K562 (cell line): Measurements from ENCODE around the gene ZSCAN29. TPM values are rescaled to one million over a fixed set of nuclear protein-coding genes. Genes with fewer than 3 reads are reported as not detected.
A peak's percentile ranks its signal among the peaks of the same experiment; 100 is the strongest.

Source experiments
- ARID2 ChIP-seq: fragments of 450-650 bp; IDR thresholded peaks from 2 replicates; pipeline ENCODE4 v1.6.1; 2017; ENCODE audit warnings: antibody characterized with exemption, mild to moderate bottlenecking
- BRD4 ChIP-seq: fragments of 200-600 bp; sonication (generic); IDR thresholded peaks from 2 replicates; pipeline ENCODE4 v1.6.1; 2017; ENCODE audit warnings: inconsistent platforms
- CBFA2T3 ChIP-seq: fragments of 450-650 bp; IDR thresholded peaks from 2 replicates; pipeline ENCODE4 v1.6.1; 2017
- ELF1 ChIP-seq: fragments of 200-800 bp; sonication (Bioruptor generic); IDR thresholded peaks from 2 replicates; pipeline ENCODE4 v1.6.1; 2016; ENCODE audit warnings: missing genetic modification characterization, missing compliant biosample characterization
- HNRNPK ChIP-seq: fragments of 200-400 bp; formaldehyde crosslinking; IDR thresholded peaks from one replicate; pipeline ENCODE4 v1.6.1; 2018; ENCODE audit warnings: mild to moderate bottlenecking, low read depth, low read length; ENCODE audit not compliant: poor library complexity, severe bottlenecking
- KLF1 ChIP-seq: fragments of 450-650 bp; IDR thresholded peaks from 2 replicates; pipeline ENCODE4 v1.6.1; 2016; ENCODE audit warnings: missing genetic modification characterization, missing compliant biosample characterization
- MTA3 ChIP-seq: fragments of 450-650 bp; formaldehyde crosslinking; IDR thresholded peaks from 2 replicates; pipeline ENCODE4 v1.6.1; 2017; ENCODE audit warnings: mild to moderate bottlenecking, borderline replicate concordance
- NFIC ChIP-seq: fragments of 450-650 bp; IDR thresholded peaks from 2 replicates; pipeline ENCODE4 v1.6.1; 2017; ENCODE audit warnings: mild to moderate bottlenecking, inconsistent platforms
- POLR2AphosphoS2 ChIP-seq: IDR thresholded peaks from 2 replicates; pipeline ENCODE4 v1.6.1; 2012; ENCODE audit warnings: low read length, improper control_type of control experiment
- POLR2B ChIP-seq: fragments of 450-650 bp; IDR thresholded peaks from 2 replicates; pipeline ENCODE4 v1.6.1; 2018; ENCODE audit warnings: low read depth; ENCODE audit not compliant: partially characterized antibody
- SIN3A ChIP-seq, 2 experiments: fragments of 150-350 bp in 1 of 2; IDR thresholded peaks; 2 replicates each; pipeline ENCODE4 v1.6.1; 2011 to 2016; ENCODE audit warnings: borderline replicate concordance in 2 of 2, low read depth in 2 of 2, low read length in 2 of 2, mild to moderate bottlenecking in 2 of 2, moderate library complexity in 2 of 2; ENCODE audit not compliant: control insufficient read depth in 1 of 2
- SMAD1 ChIP-seq: fragments of 150-350 bp; IDR thresholded peaks from 2 replicates; pipeline ENCODE4 v1.6.1; 2014; ENCODE audit warnings: low read length, low read depth; ENCODE audit not compliant: partially characterized antibody
- TAF7 ChIP-seq: fragments of 450-650 bp; IDR thresholded peaks from 2 replicates; pipeline ENCODE4 v1.6.1; 2016; ENCODE audit warnings: missing genetic modification characterization, missing compliant biosample characterization
- TCF3 ChIP-seq: sonication (generic); formaldehyde crosslinking; IDR thresholded peaks from 2 replicates; pipeline ENCODE4 v1.4.0; 2020; ENCODE audit warnings: mild to moderate bottlenecking, missing genetic modification reagents
- TEAD1 ChIP-seq, 2 experiments: fragments of 450-650 bp in 1 of 2; sonication (generic) in 1 of 2; formaldehyde crosslinking; IDR thresholded peaks; 2 replicates each; pipeline versions ENCODE4 v1.4.0 to v1.8.0; 2020 to 2022; ENCODE audit warnings: mild to moderate bottlenecking in 2 of 2, missing genetic modification reagents in 1 of 2
- TEAD4 ChIP-seq, 2 experiments: sonication (generic) in 1 of 2; formaldehyde crosslinking in 1 of 2; IDR thresholded peaks; 2 replicates each; pipeline versions ENCODE4 v1.6.1 to v1.8.0; 2012 to 2022; ENCODE audit warnings: borderline replicate concordance in 1 of 2, inconsistent platforms in 1 of 2, low read length in 1 of 2, mild to moderate bottlenecking in 1 of 2, missing genetic modification reagents in 1 of 2
- U2AF1 ChIP-seq: fragments of 200-400 bp; formaldehyde crosslinking; optimal IDR thresholded peaks from 2 replicates; pipeline ENCODE3; 2017; ENCODE audit warnings: mild to moderate bottlenecking, low read depth, low read length, moderate library complexity
- ZNF551 ChIP-seq: fragments of 250-450 bp; sonication (Bioruptor Pico); IDR thresholded peaks from 2 replicates; pipeline ENCODE4 v1.5.0; 2021; ENCODE audit warnings: mild to moderate bottlenecking, moderate library complexity
- ZSCAN29 ChIP-seq: fragments of 450-650 bp; IDR thresholded peaks from 2 replicates; pipeline ENCODE4 v1.6.1; 2017
- polyA plus RNA-seq, 8 experiments: library from polyadenylated mRNA; depleted of rRNA in 4 of 8; stranded (reverse) in 5 of 8; unstranded in 3 of 8; fragments of >200 nt; fragmentation: Nextera tagmentation in 2 of 8; fragmentation: Illumina TruSeq in 1 of 8; extraction: Ambion mirVana in 2 of 8; extraction: Trizol in 1 of 8; gene quantifications; 2 replicates each; pipeline versions ENCODE4 v1.2.1 to v1.2.3, GENCODE V29; 2011 to 2014; ENCODE audit warnings: inconsistent platforms in 1 of 8, missing spikeins in 1 of 8
- total RNA-seq, 7 experiments: library from RNA; depleted of rRNA in 6 of 7; stranded (reverse); fragments of >200 nt in 6 of 7; fragmentation: Illumina TruSeq in 2 of 7; extraction: Trizol in 2 of 7; gene quantifications; 2 replicates each; pipeline versions ENCODE4 v1.2.1 to v1.2.3, GENCODE V29; 2011 to 2021; ENCODE audit warnings: low replicate concordance in 1 of 7
- TF ChIP-seq, protein P1 (sequence below): sonication (generic); formaldehyde crosslinking; IDR thresholded peaks from 2 replicates; pipeline ENCODE4 v1.8.0; 2023; ENCODE audit warnings: mild to moderate bottlenecking, missing genetic modification reagents
- TF ChIP-seq, protein P2 (sequence below), 2 experiments: fragments of 200-800 bp in 1 of 2; sonication (Bioruptor generic) in 1 of 2; sonication (generic) in 1 of 2; formaldehyde crosslinking in 1 of 2; IDR thresholded peaks in 1 of 2; conservative IDR thresholded peaks in 1 of 2; 2 replicates each; pipeline versions ENCODE4 v1.5.0 to v1.6.1; 2016 to 2020; ENCODE audit warnings: missing compliant biosample characterization in 1 of 2, missing genetic modification characterization in 1 of 2, missing genetic modification reagents in 1 of 2
- TF ChIP-seq, protein P3 (sequence below): fragments of 250-450 bp; sonication (Bioruptor Pico); IDR thresholded peaks from 2 replicates; pipeline ENCODE4 v1.8.0; 2021; ENCODE audit warnings: borderline replicate concordance, mild to moderate bottlenecking, moderate library complexity; ENCODE audit not compliant: poor library complexity, severe bottlenecking

The ZSCAN29 gene
- total and polyA plus RNA-seq, 9 of the 15 experiments (the other 6 are each of a cell fraction or from before 2014, with no cell fraction given): 2.5 to 28.6 (median 19.7) TPM

DNA sequence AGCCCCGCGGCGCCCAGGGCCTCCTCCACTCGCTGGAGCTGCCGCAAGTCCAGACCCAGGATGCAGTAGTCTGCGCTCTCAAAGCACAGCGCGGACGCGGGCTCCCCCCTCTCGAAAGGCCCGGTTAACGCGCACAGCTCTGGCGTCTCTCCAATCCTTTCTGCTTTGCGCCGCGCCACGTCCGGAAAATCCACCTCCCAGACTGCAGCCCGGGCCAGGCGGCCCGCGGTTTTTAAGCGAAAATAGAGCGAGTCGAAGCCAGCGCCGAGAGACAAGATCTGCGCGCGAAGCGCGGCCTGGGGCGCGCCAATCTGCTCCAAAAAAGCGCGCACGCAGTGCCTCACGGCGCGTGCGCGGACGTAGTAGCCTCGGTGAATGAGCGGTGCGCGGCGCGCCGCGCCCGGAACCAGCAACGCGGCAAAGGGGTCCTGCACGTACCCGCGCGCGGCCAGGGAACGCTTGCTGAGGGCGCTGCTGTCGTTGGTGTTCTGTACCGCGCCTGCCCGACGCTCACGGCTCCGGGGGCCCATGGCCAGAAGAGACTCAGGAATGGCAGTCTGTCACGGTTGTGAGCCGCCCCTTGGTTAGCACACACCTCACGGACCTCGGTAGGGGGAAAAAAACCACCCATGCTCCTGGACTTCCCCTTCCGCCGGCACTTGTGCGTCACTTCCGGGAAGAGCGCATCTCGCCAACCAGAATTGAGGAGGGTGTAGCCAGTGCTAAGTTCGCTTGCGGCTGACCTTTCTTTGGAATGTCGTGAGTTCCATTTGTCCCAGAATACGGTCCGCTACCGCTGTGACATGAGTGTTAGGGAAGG is 40.7 kb downstream of the ZSCAN29 start, which contains the start of gene LCMT2 (continued):
- TF ChIP-seq, protein P1, sequence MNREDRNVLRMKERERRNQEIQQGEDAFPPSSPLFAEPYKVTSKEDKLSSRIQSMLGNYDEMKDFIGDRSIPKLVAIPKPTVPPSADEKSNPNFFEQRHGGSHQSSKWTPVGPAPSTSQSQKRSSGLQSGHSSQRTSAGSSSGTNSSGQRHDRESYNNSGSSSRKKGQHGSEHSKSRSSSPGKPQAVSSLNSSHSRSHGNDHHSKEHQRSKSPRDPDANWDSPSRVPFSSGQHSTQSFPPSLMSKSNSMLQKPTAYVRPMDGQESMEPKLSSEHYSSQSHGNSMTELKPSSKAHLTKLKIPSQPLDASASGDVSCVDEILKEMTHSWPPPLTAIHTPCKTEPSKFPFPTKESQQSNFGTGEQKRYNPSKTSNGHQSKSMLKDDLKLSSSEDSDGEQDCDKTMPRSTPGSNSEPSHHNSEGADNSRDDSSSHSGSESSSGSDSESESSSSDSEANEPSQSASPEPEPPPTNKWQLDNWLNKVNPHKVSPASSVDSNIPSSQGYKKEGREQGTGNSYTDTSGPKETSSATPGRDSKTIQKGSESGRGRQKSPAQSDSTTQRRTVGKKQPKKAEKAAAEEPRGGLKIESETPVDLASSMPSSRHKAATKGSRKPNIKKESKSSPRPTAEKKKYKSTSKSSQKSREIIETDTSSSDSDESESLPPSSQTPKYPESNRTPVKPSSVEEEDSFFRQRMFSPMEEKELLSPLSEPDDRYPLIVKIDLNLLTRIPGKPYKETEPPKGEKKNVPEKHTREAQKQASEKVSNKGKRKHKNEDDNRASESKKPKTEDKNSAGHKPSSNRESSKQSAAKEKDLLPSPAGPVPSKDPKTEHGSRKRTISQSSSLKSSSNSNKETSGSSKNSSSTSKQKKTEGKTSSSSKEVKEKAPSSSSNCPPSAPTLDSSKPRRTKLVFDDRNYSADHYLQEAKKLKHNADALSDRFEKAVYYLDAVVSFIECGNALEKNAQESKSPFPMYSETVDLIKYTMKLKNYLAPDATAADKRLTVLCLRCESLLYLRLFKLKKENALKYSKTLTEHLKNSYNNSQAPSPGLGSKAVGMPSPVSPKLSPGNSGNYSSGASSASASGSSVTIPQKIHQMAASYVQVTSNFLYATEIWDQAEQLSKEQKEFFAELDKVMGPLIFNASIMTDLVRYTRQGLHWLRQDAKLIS (CRISPR knock-in tag): peak; percentile 80
- TF ChIP-seq NFIC (peak; percentile 91), TCF3 (no peak), KLF1 (tag) (peak; percentile 53; the same call in 1 of the 2 replicates), SIN3A (IDR thresholded peaks at IDR 0.05; ENCODE audit: borderline replicate concordance in 2 of 2, control insufficient read depth in 1 of 2, low read depth in 2 of 2, low read length in 2 of 2) (peak; percentile 39 to 81; a peak in 1 of 4 replicates), ZSCAN29 (no peak), SMAD1 (peak; percentile 80), ARID2 (no peak), MTA3 (peak; percentile 77; the same call in 1 of the 2 replicates), POLR2B (peak; percentile 89), U2AF1 (peak; percentile 75), TEAD4 (IDR thresholded peaks at IDR 0.05; ENCODE audit: low read length) (peak; percentile 74), TEAD4 (CRISPR knock-in tag; IDR thresholded peaks at IDR 0.05; ENCODE audit: borderline replicate concordance) (no peak), ZNF551 (CRISPR knock-in tag) (no peak), HNRNPK (no peak), TEAD1 (CRISPR knock-in tag; IDR thresholded peaks at IDR 0.05) (peak in 1 of 2 experiments; percentile 76; a peak in 2 of 4 replicates), BRD4 (peak; percentile 36; the same call in 1 of the 2 replicates), CBFA2T3 (peak; percentile 36; the same call in 1 of the 2 replicates), ELF1 (tag) (peak; percentile 92), POLR2AphosphoS2 (peak; percentile 82; the same call in 1 of the 2 replicates), TAF7 (tag) (peak; percentile 29; the same call in 1 of the 2 replicates)
- TF ChIP-seq, protein P2, sequence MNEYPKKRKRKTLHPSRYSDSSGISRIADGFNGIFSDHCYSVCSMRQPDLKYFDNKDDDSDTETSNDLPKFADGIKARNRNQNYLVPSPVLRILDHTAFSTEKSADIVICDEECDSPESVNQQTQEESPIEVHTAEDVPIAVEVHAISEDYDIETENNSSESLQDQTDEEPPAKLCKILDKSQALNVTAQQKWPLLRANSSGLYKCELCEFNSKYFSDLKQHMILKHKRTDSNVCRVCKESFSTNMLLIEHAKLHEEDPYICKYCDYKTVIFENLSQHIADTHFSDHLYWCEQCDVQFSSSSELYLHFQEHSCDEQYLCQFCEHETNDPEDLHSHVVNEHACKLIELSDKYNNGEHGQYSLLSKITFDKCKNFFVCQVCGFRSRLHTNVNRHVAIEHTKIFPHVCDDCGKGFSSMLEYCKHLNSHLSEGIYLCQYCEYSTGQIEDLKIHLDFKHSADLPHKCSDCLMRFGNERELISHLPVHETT (CRISPR knock-in tag; conservative IDR thresholded peaks at IDR 0.05 in 1 of 2, IDR thresholded peaks at IDR 0.05 in 1 of 2): peak in 1 of 2 experiments; percentile 65; a peak in 2 of 4 replicates
- TF ChIP-seq, protein P3, sequence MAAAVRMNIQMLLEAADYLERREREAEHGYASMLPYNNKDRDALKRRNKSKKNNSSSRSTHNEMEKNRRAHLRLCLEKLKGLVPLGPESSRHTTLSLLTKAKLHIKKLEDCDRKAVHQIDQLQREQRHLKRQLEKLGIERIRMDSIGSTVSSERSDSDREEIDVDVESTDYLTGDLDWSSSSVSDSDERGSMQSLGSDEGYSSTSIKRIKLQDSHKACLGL (CRISPR knock-in tag): no peak
